Endometrial microvascular endothelial cells (primary cell): ENCODE results near the gene ZSCAN10. TPM values are rescaled to one million over a fixed set of nuclear protein-coding genes. Genes with fewer than 3 reads are reported as not detected.
"Not testable (repeated sequence)": the region's sequence is repeated elsewhere in the genome, so short reads cannot be mapped to it uniquely, and the experiment has no call there.

Source experiments
- in situ Hi-C: cut with HindIII; loops from 2 replicates; pipeline ENCODE4 v1.10.0; 2017; ENCODE audit warnings: low sequenced_read_pairs, low pct_unique_long_range_greater_than_20kb; ENCODE audit errors: inconsistent ontology term
- total RNA-seq: library from RNA; depleted of rRNA; stranded (reverse); fragments of >200 nt; gene quantifications from one replicate; pipeline ENCODE4 v1.2.3, GENCODE V29; 2015; ENCODE audit errors: inconsistent ontology term

Gene ZSCAN10
- total RNA-seq, 1 donor from 2014 or later: not detected

GRCh38 chr16:3088925-3089716 lies 10.0 kb downstream of the ZSCAN10 start:
- in situ Hi-C loops: no loop called here

DNA sequence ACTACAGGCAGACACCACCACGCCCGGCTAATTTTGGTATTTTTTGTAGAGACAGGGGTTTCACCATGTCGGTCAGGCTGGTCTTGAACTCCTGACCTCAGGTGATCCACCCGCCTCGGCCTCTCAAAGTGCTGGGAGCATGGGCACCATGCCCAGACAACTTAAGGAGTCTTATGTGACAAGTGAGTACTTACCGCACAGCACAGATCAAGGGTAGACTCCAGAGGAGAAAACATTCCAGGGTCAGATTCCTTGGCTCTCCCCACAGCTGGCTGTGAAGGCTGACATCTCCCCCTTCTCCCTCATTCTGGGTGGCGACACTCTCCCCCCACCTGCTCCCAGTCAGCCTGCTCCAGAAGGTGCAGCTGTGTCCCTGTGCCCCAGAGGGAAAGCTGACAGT lies 10.6 kb downstream of the ZSCAN10 start:
- in situ Hi-C loops: no loop called here

DNA sequence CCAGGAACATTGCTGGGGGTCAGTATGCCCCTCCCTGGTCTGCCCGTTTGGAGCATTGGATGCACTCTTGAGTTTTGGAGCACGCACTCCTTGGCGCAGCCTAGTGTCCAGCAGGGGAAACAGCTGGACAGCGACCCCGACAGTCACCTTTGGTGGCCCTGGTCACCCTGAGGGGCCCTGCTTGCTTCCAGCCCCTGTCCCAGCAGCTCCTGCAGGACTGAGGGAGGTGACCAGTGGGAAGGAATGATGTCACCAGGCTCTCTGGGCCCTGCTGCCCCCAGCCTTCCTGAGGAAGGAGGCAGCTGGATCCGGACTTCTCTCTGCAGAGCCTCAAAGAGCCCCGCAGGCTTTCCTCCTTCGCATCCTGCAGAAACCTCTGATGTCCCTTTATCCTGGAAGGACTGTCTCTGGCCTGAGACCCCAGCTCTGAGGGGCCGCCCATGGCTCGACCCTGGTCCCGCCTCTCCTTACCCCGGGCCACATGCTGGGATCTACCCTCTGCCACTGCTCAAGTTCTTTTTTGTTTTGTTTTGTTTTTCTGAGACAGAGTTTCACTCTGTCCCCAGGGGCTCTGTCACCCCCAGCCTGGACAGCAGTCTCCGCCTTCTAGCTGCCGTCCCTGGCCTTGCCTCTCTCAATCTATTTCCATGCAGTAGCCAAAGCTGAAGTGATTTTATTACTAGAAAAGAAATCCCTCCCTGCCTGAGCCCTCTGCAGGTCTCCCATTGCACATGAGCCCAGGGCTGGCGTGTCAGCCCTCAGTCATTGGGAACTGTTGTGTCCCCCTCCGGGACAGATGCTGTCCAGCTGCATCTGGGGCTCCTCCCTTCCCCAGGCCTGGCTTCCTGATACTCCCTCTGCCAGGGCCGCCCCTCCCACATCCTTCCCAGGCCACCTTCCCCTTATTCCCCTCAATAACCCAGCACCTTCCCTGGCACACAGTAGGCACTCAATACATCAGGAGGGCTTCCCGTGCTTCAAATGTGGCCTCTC lies 11.6 kb downstream of the ZSCAN10 start:
- in situ Hi-C loops: no loop called here

DNA sequence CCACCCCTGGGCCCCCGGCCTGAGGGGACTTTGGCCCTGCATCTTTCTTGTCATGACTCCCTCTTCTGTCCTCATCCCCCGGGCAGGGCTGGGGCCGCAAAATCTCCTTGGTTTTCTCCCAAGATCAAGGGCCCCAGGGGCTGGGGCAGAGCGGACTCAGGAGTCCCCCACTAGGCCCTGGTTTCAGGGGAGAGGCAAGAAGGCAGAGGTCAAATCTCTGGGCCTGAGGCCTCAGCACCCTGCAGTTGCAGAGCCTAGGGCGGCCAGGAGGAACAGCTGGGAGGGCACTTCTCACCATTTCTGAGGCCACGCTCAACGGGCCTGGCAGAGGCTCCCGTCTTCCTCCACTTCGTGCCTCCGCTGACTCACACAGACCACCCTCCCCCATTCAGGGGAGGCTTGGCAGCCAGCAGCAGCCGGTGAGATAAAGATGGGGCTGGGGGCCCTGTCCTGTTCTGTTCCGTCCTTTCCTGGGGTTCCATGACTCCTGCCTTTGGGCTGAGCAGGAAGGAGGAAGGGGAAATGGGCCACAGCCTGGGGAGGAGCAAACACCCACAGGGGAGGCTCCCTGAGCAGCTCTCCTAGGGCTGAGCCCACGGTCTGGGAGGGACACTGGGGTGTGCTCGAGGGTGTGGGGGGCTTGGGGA lies 12.4 kb downstream of the ZSCAN10 start:
- in situ Hi-C loops: no loop called here

DNA sequence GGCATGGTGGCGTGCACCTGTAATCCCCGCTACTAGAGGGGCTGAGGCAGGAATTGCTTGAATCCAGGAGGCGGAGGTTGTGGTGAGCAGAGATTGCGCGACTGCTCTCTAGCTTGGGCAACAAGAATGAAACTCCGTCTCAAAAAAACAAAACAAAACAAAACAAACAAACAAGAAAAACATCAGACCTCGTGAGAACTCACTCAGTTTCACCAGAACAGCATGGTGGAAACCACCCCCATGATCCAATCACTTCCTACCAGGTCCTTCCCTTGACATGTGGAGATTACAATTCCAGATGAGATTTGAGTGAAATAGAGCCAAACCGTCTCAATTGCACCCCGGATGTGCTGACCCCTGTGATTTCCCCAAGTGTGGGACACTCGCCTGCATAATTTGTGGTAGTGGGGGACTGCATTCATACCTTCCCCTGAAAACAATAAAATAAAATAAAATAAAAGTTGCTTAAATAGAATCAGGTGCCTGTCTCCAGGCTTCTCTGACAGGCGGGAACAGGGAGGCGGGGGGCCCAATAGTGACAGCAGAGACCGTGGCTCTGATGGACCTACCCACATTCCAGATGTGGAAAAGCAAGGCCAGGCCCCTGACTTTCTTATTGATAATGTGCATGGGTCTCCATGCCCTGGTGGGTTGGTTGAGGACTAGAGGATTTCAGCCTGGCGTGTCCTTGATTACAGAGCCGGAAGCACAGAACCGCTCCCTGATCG lies 13.1 kb downstream of the ZSCAN10 start:
- in situ Hi-C loops: no loop called here

- in situ Hi-C loops: no loop called here
Measured at GRCh38 chr16:3084969-3085670, 14.0 kb downstream of the ZSCAN10 start.

DNA sequence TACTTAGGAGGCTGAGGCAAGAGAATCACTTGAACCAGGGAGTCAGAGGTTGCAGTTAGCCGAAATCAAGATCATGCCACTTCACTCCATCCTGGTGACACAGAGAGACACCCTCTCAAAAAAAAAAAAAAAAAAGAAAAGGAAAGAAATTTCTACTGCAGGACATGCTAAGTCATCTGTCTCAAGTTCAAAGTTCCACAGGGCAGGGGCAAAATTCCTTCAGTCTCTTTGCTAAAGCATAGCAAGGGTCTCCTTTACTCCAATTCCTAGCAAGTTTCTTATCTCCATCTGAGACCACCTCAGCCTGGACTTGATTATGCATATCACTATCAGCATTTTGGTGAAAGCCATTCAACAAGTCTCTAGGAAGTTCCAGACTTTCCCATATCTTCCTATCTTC lies 14.6 kb downstream of the ZSCAN10 start:
- in situ Hi-C loops: no loop called here

- in situ Hi-C loops: not testable (repeated sequence)
Measured at GRCh38 chr16:3083408-3083807, 15.7 kb downstream of the ZSCAN10 start.

DNA sequence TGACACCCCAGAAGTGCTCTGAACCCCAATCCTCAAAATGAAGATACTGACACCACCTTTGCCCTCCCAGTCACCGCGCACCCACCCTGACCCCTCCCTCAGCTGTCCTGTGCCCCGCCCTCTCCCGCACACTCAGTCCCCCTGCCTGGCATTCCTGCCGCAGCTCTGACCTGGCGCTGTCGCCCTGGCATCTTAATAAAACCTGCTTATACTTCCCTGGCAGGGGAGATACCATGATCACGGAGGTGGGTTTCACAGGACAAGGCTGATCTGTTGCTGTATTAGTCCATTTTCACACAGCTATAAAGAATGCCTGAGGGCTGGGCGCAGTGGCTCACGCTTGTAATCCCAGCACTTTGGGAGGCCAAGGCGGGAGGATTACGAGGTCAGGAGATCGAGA lies 17.1 kb downstream of the ZSCAN10 start:
- in situ Hi-C loops: not testable (repeated sequence)

DNA sequence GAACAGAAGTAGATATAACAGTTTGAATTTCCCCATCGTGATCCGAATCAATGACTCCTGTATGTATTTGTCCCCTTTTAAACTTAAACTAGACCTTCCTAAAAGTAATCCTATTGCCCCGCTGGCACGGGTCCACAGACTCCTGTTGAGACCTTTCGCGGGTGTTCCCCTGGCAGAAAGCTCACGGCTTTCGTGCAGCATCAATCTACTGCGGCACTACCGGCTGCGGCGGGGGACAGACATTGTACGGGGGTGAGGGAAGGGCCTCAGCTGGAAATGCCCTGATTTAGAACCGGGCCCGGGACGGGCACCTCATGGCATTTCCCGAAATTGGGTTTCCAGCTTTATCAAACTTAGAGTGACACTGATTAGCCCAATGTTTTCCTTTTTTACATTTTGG lies 19.1 kb downstream of the ZSCAN10 start:
- in situ Hi-C loops: no loop called here

- in situ Hi-C loops: no loop called here
Measured at GRCh38 chr16:3076577-3076976, 22.5 kb downstream of the ZSCAN10 start.

GRCh38 chr16:3075946-3076345 lies 23.1 kb downstream of the ZSCAN10 start:
- in situ Hi-C loops: not testable (repeated sequence)

DNA sequence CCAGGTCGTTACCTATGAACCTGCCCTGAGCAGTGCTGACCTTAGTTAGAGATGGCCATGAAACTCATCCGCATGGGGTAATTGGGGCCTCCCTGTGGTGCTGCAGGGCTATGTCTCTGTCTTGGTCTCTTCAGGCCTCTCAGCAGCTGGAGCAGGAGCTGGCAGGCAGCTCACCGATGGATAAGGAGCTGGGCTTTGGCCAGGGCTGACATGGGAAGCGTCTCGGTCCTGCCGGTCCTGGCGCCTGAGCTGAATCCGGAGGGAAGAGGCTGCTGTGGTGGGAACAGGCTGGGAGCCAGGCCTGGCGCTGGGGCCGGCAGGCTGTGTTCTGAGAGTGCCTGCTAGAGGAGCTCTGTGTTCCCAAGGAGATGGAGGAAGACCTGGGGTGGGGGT lies 23.6 kb downstream of the ZSCAN10 start:
- in situ Hi-C loops: no loop called here

- in situ Hi-C loops: no loop called here
Measured at GRCh38 chr16:3074860-3075522, 24.1 kb downstream of the ZSCAN10 start.

DNA sequence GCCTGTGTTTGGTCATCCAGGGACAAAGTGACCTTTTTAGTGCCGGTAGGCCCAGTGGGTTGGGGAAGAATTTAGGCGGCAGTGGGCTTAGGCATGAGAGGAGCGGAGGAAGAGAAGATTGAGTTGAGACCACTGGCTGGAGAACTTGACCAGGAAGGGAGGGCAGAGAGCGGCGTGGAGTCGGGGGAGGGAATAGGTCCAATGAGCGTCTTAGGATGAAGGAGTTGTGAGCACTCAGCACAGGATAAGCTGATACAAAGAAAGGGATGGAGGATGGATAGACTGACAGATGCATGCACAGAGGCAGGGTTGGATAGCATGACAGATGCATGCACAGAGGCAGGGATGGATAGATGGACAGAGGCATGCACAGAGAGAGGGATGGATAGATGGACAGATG lies 25.6 kb downstream of the ZSCAN10 start:
- in situ Hi-C loops: no loop called here

- in situ Hi-C loops: not testable (repeated sequence)
Measured at GRCh38 chr16:3072576-3073263, 26.4 kb downstream of the ZSCAN10 start.

GRCh38 chr16:3072148-3072547 lies 26.9 kb downstream of the ZSCAN10 start:
- in situ Hi-C loops: not testable (repeated sequence)
